Measurements from ENCODE around the gene PER1. TPM values are rescaled to one million over a fixed set of nuclear protein-coding genes. Genes with fewer than 3 reads are reported as not detected.

Gene PER1
- total and polyA plus RNA-seq, 9 of the 15 experiments (the other 6 are each of a cell fraction or from before 2014, with no cell fraction given): 0.13 to 26.0 (median 3.4) TPM

DNA sequence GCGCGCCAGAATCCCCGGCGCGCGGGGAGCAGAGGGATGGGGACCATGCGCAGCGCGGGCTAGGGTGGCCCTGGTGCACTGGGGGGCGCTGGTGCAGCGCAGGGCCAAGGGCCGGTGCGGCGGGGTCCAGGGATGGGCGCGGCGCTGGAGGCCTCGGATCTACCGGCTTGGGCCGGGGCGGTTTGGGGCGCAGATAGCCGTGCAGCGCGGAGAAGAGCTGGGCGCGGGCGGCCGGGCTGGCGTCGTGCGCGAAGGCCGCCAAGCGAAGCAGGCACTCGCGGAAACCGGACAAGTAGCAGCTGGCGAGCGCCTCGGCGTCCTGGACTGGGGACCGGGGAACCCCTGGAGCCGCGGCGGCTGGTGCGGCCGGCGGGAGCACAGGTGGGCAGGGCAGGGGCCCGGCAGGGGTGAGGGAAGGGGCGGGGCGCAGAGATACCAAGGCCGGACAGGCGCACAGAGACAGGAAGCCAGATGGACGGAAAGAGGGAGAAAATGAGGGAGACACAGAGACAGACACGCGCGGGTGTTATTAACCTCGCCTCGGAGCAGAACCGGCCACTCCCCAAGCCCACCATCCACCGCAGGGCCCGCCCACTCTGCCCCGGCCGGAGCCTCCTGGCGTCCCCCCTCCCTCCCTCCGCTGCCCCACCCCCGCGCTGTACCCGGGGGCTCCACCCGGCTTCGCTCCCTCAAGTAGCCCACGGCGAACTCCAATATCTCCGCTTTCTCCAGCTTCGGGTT is 30.4 kb downstream of the PER1 start (continued):
- TF ChIP-seq, protein P1, sequence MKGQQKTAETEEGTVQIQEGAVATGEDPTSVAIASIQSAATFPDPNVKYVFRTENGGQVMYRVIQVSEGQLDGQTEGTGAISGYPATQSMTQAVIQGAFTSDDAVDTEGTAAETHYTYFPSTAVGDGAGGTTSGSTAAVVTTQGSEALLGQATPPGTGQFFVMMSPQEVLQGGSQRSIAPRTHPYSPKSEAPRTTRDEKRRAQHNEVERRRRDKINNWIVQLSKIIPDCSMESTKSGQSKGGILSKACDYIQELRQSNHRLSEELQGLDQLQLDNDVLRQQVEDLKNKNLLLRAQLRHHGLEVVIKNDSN (CRISPR knock-in tag; IDR thresholded peaks at IDR 0.05): no peak
- TF ChIP-seq HCFC1 (IDR thresholded peaks at IDR 0.05; ENCODE audit: low read depth, low read length) (0 out of 2 replicates have a peak, but pooled peaks have one; percentile 11), PHF20 (IDR thresholded peaks at IDR 0.05; ENCODE audit: partially characterized antibody) (no peak), ZNF140 (CRISPR knock-in tag; IDR thresholded peaks at IDR 0.05) (no peak), SMAD3 (CRISPR knock-in tag; conservative IDR thresholded peaks at IDR 0.05) (no peak), RFX7 (CRISPR knock-in tag; IDR thresholded peaks at IDR 0.05) (no peak), RB1 (IDR thresholded peaks at IDR 0.05; ENCODE audit: low read depth) (peak; percentile 86), CCNT2 (IDR thresholded peaks at IDR 0.05; ENCODE audit: borderline replicate concordance, extremely low read depth, insufficient read length, low read depth, low read length) (peak; percentile 46), MAFF (IDR thresholded peaks at IDR 0.05; ENCODE audit: low read length) (no peak), ZNF830 (CRISPR knock-in tag; IDR thresholded peaks at IDR 0.05) (no peak), JUND (IDR thresholded peaks at IDR 0.05; ENCODE audit: borderline replicate concordance, low read depth, low read length) (peak; percentile 11; the same call in 1 of the 2 replicates), JUND (tag; IDR thresholded peaks at IDR 0.05; ENCODE audit: borderline replicate concordance, low read depth, low read length) (no peak), ZFX (CRISPR knock-in tag; IDR thresholded peaks at IDR 0.05) (peak; percentile 57; the same call in 1 of the 2 replicates), ELF4 (CRISPR knock-in tag; IDR thresholded peaks at IDR 0.05) (no peak)
- TF ChIP-seq, protein P2, sequence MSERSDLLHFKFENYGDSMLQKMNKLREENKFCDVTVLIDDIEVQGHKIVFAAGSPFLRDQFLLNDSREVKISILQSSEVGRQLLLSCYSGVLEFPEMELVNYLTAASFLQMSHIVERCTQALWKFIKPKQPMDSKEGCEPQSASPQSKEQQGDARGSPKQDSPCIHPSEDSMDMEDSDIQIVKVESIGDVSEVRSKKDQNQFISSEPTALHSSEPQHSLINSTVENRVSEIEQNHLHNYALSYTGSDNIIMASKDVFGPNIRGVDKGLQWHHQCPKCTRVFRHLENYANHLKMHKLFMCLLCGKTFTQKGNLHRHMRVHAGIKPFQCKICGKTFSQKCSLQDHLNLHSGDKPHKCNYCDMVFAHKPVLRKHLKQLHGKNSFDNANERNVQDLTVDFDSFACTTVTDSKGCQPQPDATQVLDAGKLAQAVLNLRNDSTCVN (CRISPR knock-in tag; IDR thresholded peaks at IDR 0.05): no peak
- TF ChIP-seq, protein P3, sequence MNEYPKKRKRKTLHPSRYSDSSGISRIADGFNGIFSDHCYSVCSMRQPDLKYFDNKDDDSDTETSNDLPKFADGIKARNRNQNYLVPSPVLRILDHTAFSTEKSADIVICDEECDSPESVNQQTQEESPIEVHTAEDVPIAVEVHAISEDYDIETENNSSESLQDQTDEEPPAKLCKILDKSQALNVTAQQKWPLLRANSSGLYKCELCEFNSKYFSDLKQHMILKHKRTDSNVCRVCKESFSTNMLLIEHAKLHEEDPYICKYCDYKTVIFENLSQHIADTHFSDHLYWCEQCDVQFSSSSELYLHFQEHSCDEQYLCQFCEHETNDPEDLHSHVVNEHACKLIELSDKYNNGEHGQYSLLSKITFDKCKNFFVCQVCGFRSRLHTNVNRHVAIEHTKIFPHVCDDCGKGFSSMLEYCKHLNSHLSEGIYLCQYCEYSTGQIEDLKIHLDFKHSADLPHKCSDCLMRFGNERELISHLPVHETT (CRISPR knock-in tag; conservative IDR thresholded peaks at IDR 0.05 in 1 of 2, IDR thresholded peaks at IDR 0.05 in 1 of 2): no peak

Data from K562 (cell line).